IPS-18a (cell line): Measurements from ENCODE around the gene REV1.

Source experiments
- H3K27ac ChIP-seq: one replicate; pipeline ENCODE4 v1.5.1; 2013; ENCODE audit warnings: low read length
- H3K27me3 ChIP-seq: one replicate; pipeline ENCODE4 v1.6.1; 2013; ENCODE audit warnings: mild to moderate bottlenecking, low read length; ENCODE audit not compliant: control insufficient read depth, insufficient read depth
- H3K36me3 ChIP-seq: one replicate; pipeline ENCODE4 v1.6.1; 2013; ENCODE audit warnings: low read depth, low read length; ENCODE audit not compliant: control insufficient read depth
- H3K4me1 ChIP-seq: one replicate; pipeline ENCODE4 v1.6.1; 2013; ENCODE audit warnings: low read depth, low read length; ENCODE audit not compliant: control insufficient read depth
- H3K4me3 ChIP-seq: one replicate; pipeline ENCODE4 v1.5.1; 2013; ENCODE audit warnings: low read length
- H3K9ac ChIP-seq: one replicate; pipeline ENCODE4 v1.6.1; 2013; ENCODE audit warnings: mild to moderate bottlenecking, low read length, moderate library complexity
- H3K9me3 ChIP-seq: one replicate; pipeline ENCODE4 v1.6.1; 2013; ENCODE audit warnings: low read depth, low read length; ENCODE audit not compliant: control insufficient read depth

REV1 gene

DNA sequence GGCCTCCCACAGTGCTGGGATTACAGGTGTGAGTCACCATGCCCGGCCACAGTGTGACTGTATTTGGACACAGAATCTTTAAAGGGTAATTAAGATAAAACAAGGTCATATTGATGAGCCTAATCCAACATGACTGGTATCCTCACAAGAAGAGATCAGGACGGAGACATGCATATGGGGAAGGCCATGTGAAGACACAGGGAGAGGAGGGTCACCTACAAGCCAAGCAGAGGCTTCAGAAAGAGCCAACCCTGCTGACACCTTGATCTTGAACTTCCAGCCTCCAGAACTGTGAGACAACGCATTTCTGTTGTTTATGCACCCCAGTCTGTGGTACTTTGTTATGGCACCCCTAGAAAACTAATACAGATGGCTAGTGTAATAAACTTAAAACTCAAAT is 72.4 kb downstream of the REV1 start:
- no peaks in the 10 kb centered on the region for H3K4me1 ChIP-seq
- H3K27me3 ChIP-seq: no peaks in the 10 kb centered on the region
- peaks cover 76% of the 10 kb centered on the region for H3K36me3 ChIP-seq
- H3K4me3 ChIP-seq: no peak overlapping the region
- H3K9me3 ChIP-seq: no peaks in the 10 kb centered on the region
- no peak overlapping the region for H3K27ac ChIP-seq
- no peak overlapping the region for H3K9ac ChIP-seq

DNA sequence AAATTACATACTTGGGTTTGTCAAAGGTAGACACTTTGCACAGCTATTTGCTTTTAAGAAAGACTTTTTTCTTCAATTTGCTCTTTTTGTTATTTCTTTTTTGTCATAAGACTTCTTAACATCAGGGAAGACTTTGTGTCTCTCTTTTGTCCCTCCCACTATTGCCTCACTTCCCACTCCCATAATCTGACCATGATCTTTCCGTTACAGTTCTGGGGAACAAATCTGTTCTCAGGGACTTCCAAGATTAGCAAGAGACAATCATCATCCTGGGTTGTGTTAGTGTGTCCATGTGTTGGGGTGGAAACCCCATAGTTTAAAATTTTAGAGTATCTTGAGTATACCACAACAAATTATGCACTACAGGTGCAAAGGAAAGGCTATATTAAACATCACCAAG is 75.3 kb downstream of the REV1 start:
- Histone ChIP-seq H3K27ac (no peak overlapping the region), H3K27me3 (no peaks in the 10 kb centered on the region), H3K9ac (no peak overlapping the region), H3K4me1 (no peaks in the 10 kb centered on the region), H3K9me3 (no peaks in the 10 kb centered on the region), H3K4me3 (no peak overlapping the region), H3K36me3 (peaks cover 65% of the 10 kb centered on the region)

DNA sequence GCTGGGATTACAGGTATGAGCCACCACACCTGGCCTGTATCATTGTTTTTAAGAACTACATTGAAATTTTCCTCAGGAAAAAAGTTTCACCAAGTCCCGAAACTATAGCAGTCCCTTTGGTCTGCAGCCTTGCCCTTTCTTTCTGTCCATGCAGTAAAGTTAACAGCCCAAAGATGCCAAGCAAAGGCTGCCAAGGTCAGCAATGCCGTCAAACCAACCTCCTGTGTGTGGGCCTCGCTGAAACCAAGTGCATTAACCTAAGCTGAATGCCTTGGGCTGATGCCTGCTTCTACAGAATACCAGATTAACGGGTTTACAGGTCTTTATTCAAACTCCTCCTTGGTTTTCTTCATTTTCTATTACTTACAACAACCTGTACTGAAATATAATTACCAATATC is 79.5 kb downstream of the REV1 start:
- Histone ChIP-seq H3K4me1 (no peaks in the 10 kb centered on the region), H3K4me3 (no peak overlapping the region), H3K9me3 (no peaks in the 10 kb centered on the region), H3K9ac (no peak overlapping the region), H3K36me3 (peaks cover 48% of the 10 kb centered on the region), H3K27me3 (no peaks in the 10 kb centered on the region), H3K27ac (no peak overlapping the region)

DNA sequence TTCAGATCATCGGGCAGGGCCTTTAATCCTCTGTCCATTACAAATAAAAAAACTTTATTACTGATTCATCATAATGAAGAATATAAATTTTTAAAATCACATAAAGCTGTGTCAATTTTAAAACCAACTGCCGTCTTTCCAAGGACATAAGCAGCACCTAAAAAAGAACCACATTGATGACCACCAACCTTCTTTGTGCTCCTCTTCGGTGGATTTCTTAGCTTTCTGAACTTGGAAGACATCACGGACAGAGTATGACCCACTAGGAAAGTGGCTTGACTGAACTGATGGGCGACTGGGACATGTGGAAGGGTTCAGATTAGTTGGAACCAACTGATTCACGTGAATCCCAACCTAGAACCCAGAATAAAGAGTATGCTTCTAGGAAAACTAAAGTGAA is 83.7 kb downstream of the REV1 start:
- Histone ChIP-seq H3K27me3 (no peaks in the 10 kb centered on the region), H3K9ac (no peak overlapping the region), H3K36me3 (peaks cover 58% of the 10 kb centered on the region), H3K9me3 (no peaks in the 10 kb centered on the region), H3K4me1 (peaks cover 21% of the 10 kb centered on the region), H3K4me3 (no peak overlapping the region), H3K27ac (no peak overlapping the region)

DNA sequence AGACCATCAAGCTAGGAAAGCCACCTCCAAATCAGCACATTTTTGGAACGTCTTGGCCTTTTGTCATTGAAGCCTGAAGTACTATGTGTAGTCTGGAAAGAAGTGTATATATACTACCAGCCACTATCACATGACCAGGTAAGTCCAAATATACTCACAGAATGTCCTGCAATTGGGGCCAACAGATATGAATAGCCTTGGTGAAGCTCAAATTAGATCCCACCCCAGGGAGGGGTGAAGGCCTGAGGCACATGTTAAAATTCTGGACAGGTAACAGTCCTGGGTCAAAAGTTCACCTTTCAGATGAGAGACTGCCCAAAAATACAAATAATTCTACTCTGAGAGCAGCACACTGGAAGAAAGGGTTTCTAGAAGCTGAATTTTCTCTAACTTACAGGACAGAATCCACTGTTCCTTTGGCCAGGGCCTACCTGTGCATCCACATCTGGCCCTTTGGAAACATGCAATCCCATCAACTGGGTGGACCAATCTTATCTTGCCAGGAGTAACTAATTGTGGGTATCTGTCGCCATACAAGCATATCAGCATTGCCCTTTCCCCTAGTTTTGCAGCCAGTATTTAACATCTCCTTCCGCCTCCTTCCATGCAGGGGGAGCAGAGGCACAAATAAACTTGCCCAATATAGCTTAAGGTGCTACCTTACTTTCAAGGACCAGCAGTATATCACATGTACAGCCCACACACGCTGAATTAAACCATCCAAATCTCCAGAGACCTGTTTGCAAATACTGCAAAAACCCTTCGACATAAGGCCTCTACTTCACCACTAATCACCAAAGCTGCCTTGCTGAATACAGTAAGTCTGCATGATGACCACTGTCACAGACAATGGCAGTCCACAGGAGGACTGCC is 84.8 kb downstream of the REV1 start:
- H3K27ac ChIP-seq: no peak overlapping the region
- H3K9me3 ChIP-seq: no peaks in the 10 kb centered on the region
- H3K27me3 ChIP-seq: no peaks in the 10 kb centered on the region
- peaks cover 60% of the 10 kb centered on the region for H3K36me3 ChIP-seq
- H3K9ac ChIP-seq: no peak overlapping the region
- H3K4me1 ChIP-seq: peaks cover 21% of the 10 kb centered on the region
- H3K4me3 ChIP-seq: no peak overlapping the region

DNA sequence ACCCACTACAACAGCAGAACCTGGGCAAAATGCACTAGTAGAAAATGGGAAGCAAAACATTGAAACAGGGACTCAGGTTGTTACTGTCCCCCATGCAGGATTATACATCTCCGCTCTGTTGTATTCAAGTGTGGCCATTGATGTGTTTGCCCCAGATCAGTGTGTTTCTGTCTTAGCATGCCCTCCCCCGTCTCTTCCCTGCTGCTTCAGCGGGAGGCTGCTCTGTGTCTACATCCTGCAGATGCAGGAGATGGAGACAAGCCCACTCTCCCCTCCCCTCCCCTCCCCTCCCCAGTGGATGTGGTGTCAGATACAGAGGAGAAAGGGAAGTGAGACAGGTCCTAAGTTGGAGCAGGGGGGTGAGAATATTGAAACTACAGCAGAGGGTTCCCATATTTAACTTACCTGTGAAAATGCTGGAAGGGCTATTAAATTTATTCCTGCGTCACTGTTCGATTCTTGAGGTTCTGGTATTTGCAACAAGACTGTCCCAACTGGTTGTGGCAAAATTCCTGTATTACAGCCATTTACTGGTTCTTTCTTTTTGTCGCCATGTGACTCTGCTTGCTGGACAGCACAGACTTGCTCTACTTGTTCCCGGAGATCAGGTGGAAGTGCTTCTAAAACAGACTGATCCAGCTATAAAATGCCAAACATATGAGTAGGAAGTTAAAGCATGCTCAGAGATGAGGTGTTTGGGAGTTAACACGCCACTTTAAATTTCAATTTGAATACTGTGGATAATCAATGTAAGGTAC is 85.6 kb downstream of the REV1 start:
- no peaks in the 10 kb centered on the region for H3K9me3 ChIP-seq
- peaks cover 21% of the 10 kb centered on the region for H3K4me1 ChIP-seq
- no peaks in the 10 kb centered on the region for H3K27me3 ChIP-seq
- H3K27ac ChIP-seq: no peak overlapping the region
- peak overlapping the region; percentile 1 for H3K9ac ChIP-seq
- H3K36me3 ChIP-seq: peaks cover 68% of the 10 kb centered on the region
- peak overlapping the region; percentile 25 for H3K4me3 ChIP-seq

DNA sequence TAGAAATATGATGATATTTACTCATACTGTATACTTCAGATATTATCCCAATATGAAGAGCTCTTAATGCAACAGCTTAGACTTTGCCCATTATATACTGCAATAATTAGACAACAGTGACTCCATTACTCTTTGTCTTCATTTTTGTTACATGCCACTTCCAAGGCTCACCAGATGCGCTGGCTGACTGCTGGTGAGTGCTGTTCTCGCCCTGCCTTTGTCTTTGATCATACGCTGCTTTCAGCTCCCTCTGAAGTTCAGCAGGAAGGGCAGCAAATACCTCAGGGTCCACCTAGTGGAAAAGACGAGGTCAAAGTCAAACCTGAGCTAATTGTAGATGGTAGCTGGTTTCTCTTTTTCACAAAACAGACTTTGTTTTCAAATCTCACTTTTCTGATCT is 86.3 kb downstream of the REV1 start:
- peaks cover 70% of the 10 kb centered on the region for H3K36me3 ChIP-seq
- no peaks in the 10 kb centered on the region for H3K27me3 ChIP-seq
- H3K9ac ChIP-seq: peak overlapping the region; percentile 1
- H3K9me3 ChIP-seq: no peaks in the 10 kb centered on the region
- peak overlapping the region; percentile 25 for H3K4me3 ChIP-seq
- H3K27ac ChIP-seq: no peak overlapping the region
- H3K4me1 ChIP-seq: peaks cover 21% of the 10 kb centered on the region

DNA sequence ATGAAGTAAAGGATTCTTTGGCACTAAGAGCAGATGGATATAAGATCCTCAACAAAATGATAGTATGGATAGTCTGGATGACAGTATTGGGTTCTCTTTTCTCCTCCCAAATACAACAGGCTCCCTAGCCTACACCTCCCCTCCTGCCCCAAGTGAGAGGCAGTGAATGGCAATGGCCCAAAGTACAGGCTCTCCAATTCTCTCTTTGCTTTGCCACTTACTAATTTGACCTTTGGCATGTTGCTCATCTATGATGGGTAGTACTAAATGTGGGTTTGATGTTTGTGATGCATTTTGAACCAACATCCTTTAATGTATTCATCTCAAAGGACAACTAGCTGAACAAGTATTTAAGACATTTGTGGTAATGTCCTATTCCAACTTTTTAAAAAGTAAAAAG is 86.7 kb downstream of the REV1 start:
- Histone ChIP-seq H3K9ac (peak overlapping the region; percentile 1), H3K4me1 (peaks cover 21% of the 10 kb centered on the region), H3K4me3 (no peak overlapping the region), H3K27ac (no peak overlapping the region), H3K36me3 (peaks cover 72% of the 10 kb centered on the region), H3K9me3 (no peaks in the 10 kb centered on the region), H3K27me3 (no peaks in the 10 kb centered on the region)

DNA sequence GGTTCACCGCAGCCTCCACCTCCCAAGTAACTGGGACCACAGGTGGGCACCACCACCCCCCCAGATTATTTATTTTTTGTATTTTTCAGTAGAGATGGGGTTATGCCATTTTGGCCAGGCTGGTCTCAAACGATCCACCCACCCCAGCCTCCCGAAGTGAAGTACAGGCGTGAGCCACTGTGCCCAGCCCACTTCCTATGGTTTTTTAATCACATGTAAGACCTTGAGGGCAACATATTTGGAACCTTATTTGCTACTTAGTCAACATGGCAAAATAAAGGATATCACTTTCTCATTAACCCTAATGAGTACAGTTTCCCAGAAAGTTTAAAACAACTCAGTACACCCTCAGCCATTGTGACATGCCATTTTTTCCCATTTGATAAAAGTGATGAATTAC is 88.0 kb downstream of the REV1 start:
- H3K36me3 ChIP-seq: peaks cover 81% of the 10 kb centered on the region
- H3K9me3 ChIP-seq: no peaks in the 10 kb centered on the region
- no peaks in the 10 kb centered on the region for H3K27me3 ChIP-seq
- H3K4me1 ChIP-seq: peaks cover 21% of the 10 kb centered on the region
- no peak overlapping the region for H3K9ac ChIP-seq
- no peak overlapping the region for H3K4me3 ChIP-seq
- no peak overlapping the region for H3K27ac ChIP-seq

DNA sequence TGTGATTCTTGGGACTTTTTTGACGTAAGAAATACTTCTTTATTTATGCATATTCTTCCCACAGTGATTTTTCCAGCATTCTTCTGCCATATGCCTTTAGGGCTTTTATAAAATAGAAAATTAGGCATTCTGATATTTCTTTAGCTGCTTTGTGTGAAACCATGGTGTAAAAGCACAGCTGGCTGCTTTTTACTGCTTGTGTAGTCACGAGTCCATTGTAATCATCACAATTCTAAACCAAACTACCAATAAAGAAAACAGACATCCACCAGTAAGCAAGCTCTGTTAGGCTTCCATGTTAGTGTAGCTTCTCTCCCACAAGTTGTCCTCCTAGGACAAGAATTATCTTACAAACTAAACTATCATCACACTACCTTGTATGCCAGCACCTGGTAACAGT is 90.0 kb downstream of the REV1 start:
- Histone ChIP-seq H3K36me3 (peaks cover 88% of the 10 kb centered on the region), H3K4me1 (peaks cover 21% of the 10 kb centered on the region), H3K27me3 (no peaks in the 10 kb centered on the region), H3K9ac (no peak overlapping the region), H3K27ac (no peak overlapping the region), H3K9me3 (no peaks in the 10 kb centered on the region), H3K4me3 (no peak overlapping the region)

DNA sequence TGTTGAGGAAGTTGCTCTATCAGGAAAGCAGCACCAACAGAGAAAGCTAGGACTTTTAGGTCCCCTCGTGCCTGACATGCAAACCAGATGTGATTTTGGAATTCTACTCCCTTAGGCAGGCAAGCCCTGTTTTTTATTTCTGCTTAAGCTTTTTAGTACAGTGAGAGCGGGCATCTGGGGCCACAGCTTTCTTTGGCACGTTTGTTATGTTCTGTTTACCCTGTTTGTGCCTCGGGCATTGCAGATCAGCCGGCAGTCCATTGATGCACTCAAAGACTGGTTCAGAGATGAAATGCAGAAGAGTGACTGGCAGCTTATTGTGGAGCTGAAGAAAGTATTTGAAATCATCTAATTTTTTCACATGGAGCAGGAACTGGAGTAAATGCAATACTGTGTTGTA is 90.8 kb downstream of the REV1 start:
- Histone ChIP-seq H3K27ac (no peak overlapping the region), H3K36me3 (peaks cover 90% of the 10 kb centered on the region), H3K4me1 (peaks cover 14% of the 10 kb centered on the region), H3K27me3 (no peaks in the 10 kb centered on the region), H3K9ac (no peak overlapping the region), H3K4me3 (no peak overlapping the region), H3K9me3 (no peaks in the 10 kb centered on the region)
